Stomach smooth muscle (tissue), 2 donors: ENCODE measurements around the gene B3GNT3.

Experiments used
- H3K27ac ChIP-seq: one replicate; pipeline ENCODE4 v1.7.0; 2013; ENCODE audit warnings: mild to moderate bottlenecking, low read length, inconsistent platforms
- H3K27me3 ChIP-seq, 2 donors: one replicate each; pipeline ENCODE4 v1.7.0; 2013; ENCODE audit warnings: low read length in 2 of 2; ENCODE audit not compliant: insufficient read depth in 2 of 2, control insufficient read depth in 1 of 2
- H3K36me3 ChIP-seq, 2 donors: one replicate each; pipeline ENCODE4 v1.7.0; 2013; ENCODE audit warnings: low read length in 2 of 2; ENCODE audit not compliant: control insufficient read depth in 2 of 2, insufficient read depth in 2 of 2
- H3K4me1 ChIP-seq: one replicate; pipeline ENCODE4 v1.7.0; 2013; ENCODE audit warnings: low read length; ENCODE audit not compliant: control insufficient read depth, insufficient read depth
- H3K4me3 ChIP-seq, 2 donors: one replicate each; pipeline ENCODE4 v1.7.0; 2013; ENCODE audit warnings: low read length in 2 of 2
- H3K9ac ChIP-seq, 2 donors: one replicate each; pipeline ENCODE4 v1.7.0; 2013; ENCODE audit warnings: low read length in 2 of 2, mild to moderate bottlenecking in 1 of 2
- H3K9me3 ChIP-seq, 2 donors: one replicate each; pipeline ENCODE4 v1.7.0; 2013; ENCODE audit warnings: low read length in 2 of 2; ENCODE audit not compliant: control insufficient read depth in 2 of 2
- donor health status: healthy.
- donor health status: Pancreatic carcinoma.

Gene B3GNT3

GRCh38 chr19:17794731-17795494 lies at the start of gene B3GNT3:
Gene B3GNT3 (plus strand): TSS chr19:17795138. CDS start chr19:17807808, 12,670 bp downstream.
- Histone ChIP-seq H3K9ac (no peak within 1 kb of the TSS), H3K4me1 (no peaks in the 10 kb centered on the region), H3K27ac (no peak within 1 kb of the TSS), H3K27me3 (peaks cover 29 to 36% of the 10 kb centered on the region in 2 donors), H3K9me3 (no peaks in the 10 kb centered on the region), H3K36me3 (no peaks in the 10 kb centered on the region), H3K4me3 (no peak within 1 kb of the TSS)

GRCh38 chr19:17747205-17748098 lies 47.5 kb upstream of the B3GNT3 start:
- no peak overlapping the region for H3K9ac ChIP-seq
- H3K27ac ChIP-seq, result no peak overlapping the region

GRCh38 chr19:17748884-17749638 lies 45.9 kb upstream of the B3GNT3 start:
- Histone ChIP-seq H3K36me3 (no peaks in the 10 kb centered on the region), H3K27ac (no peak overlapping the region), H3K27me3 (no peaks in the 10 kb centered on the region), H3K4me1 (peaks cover 13% of the 10 kb centered on the region), H3K4me3 (no peak overlapping the region), H3K9me3 (no peaks in the 10 kb centered on the region), H3K9ac (no peak overlapping the region)

More at GRCh38 chr19:17747205-17748098, 47.5 kb upstream of the B3GNT3 start:
- no peaks in the 10 kb centered on the region for H3K9me3 ChIP-seq
- H3K36me3 ChIP-seq, result no peaks in the 10 kb centered on the region
- H3K4me3 ChIP-seq, result peak overlapping the region in 1 of 2 donors; percentile 68
- H3K27me3 ChIP-seq, result no peaks in the 10 kb centered on the region
- peaks cover 13% of the 10 kb centered on the region for H3K4me1 ChIP-seq

DNA sequence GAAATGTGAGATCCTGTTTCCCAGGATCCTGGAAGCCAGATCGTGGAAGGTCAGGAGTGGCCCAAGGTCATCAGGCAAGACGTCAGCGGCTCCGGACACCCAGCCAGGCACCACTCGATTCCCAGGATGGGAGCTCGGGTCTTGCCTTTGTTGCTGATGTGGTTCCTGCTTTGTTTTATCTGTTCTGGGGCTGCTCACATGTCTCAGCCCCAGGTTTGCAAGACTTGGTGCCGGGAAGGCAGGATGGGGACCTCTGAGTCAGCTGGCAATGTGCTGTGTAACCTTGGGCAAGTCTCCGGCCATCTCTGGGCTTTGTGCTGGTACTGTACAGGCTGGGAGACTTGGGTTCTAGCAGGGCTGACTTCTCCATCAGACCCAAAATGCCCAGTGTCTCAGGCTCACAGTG lies 45.0 kb upstream of the B3GNT3 start:
- H3K9me3 ChIP-seq, result no peaks in the 10 kb centered on the region
- peaks cover 13% of the 10 kb centered on the region for H3K4me1 ChIP-seq
- H3K9ac ChIP-seq, result peak overlapping the region in 1 of 2 donors; percentile 21
- H3K27ac ChIP-seq, result no peak overlapping the region
- H3K27me3 ChIP-seq, result no peaks in the 10 kb centered on the region
- H3K4me3 ChIP-seq, result no peak overlapping the region
- H3K36me3 ChIP-seq, result no peaks in the 10 kb centered on the region

- no peak within 1 kb of the TSS for H3K4me3 ChIP-seq
- H3K27me3 ChIP-seq, result no peaks in the 10 kb centered on the region
- H3K9me3 ChIP-seq, result no peaks in the 10 kb centered on the region
- no peaks in the 10 kb centered on the region for H3K36me3 ChIP-seq
- H3K27ac ChIP-seq, result no peak within 1 kb of the TSS
- H3K4me1 ChIP-seq, result peaks cover 17% of the 10 kb centered on the region
- H3K9ac ChIP-seq, result no peak within 1 kb of the TSS
Observed at GRCh38 chr19:17751103-17751911, 43.6 kb upstream of the B3GNT3 start, which contains the start of gene FCHO1. Gene FCHO1 (plus strand): TSS chr19:17751477. CDS start chr19:17755165, 3,688 bp downstream.

- Histone ChIP-seq H3K9me3 (no peaks in the 10 kb centered on the region), H3K36me3 (no peaks in the 10 kb centered on the region), H3K9ac (no peak overlapping the region), H3K27ac (no peak overlapping the region), H3K4me3 (no peak overlapping the region), H3K4me1 (peaks cover 19% of the 10 kb centered on the region), H3K27me3 (no peaks in the 10 kb centered on the region)
Observed at GRCh38 chr19:17751912-17752273, 43.0 kb upstream of the B3GNT3 start.

DNA sequence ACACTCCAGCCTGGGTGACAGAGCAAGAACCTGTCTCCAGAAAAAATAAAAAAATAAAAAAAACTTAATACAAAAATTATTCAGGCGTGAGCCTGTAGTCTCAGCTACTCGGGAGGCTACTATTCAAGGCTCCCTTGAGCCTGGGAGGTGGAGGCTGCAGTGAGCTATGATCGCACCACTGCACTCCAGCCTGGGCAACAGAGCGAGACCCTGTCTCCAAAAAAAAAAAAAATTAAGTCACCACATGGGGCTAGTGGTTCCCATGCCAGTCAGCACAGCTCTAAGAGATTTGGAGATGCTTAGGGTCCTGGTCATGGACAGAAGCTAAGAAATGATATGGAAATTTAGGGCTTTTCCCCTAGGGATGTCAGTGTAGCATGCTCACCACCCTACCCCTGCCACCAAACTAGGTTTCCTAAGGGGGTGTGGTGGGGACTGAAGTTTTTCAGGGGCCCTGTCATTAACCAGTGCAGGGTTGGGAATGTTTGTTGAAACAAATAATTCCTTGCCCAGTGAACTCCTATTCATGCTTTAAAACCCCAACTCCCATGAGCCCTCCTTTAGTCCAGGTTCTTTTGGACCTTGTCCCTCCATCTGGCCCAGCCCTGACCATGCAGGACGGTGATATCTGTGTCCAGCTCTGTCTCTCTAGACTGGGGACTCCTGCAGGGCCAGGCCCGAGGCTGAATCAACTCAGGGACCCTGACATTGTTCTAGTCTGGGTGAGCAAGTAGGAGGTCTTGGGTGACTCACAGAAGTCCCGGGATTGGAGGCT lies 41.9 kb upstream of the B3GNT3 start:
- Histone ChIP-seq H3K4me3 (no peak overlapping the region), H3K36me3 (no peaks in the 10 kb centered on the region), H3K9me3 (no peaks in the 10 kb centered on the region), H3K9ac (no peak overlapping the region), H3K4me1 (peaks cover 13% of the 10 kb centered on the region), H3K27ac (no peak overlapping the region), H3K27me3 (no peaks in the 10 kb centered on the region)

GRCh38 chr19:17753976-17754375 lies 41.0 kb upstream of the B3GNT3 start:
- H3K4me1 ChIP-seq, result peaks cover 13% of the 10 kb centered on the region
- no peaks in the 10 kb centered on the region for H3K9me3 ChIP-seq
- H3K27ac ChIP-seq, result no peak overlapping the region
- H3K36me3 ChIP-seq, result no peaks in the 10 kb centered on the region
- H3K9ac ChIP-seq, result no peak overlapping the region
- no peaks in the 10 kb centered on the region for H3K27me3 ChIP-seq
- no peak overlapping the region for H3K4me3 ChIP-seq

- peaks cover 13% of the 10 kb centered on the region for H3K4me1 ChIP-seq
- no peak overlapping the region for H3K4me3 ChIP-seq
- H3K27me3 ChIP-seq, result no peaks in the 10 kb centered on the region
- no peaks in the 10 kb centered on the region for H3K36me3 ChIP-seq
- no peaks in the 10 kb centered on the region for H3K9me3 ChIP-seq
- H3K9ac ChIP-seq, result no peak overlapping the region
- H3K27ac ChIP-seq, result no peak overlapping the region
Observed at GRCh38 chr19:17754634-17755442, 40.1 kb upstream of the B3GNT3 start.
